ENCODE data around the gene RANBP1. TPM values are rescaled to one million over a fixed set of nuclear protein-coding genes. Genes with fewer than 3 reads are reported as not detected.

RANBP1 gene
- total and polyA plus RNA-seq, 9 of the 15 experiments (the other 6 are each of a cell fraction or from before 2014, with no cell fraction given) = 162 to 2,891 (median 1,289) TPM

- peak; percentile 94 for TF ChIP-seq RREB1 (CRISPR knock-in tag; IDR thresholded peaks at IDR 0.05)
- TF ChIP-seq ZNF407 (IDR thresholded peaks at IDR 0.05; ENCODE audit: low read depth) = no peak
- TF ChIP-seq RBFOX2 (IDR thresholded peaks at IDR 0.05; ENCODE audit: low read depth, low read length) = peak; percentile 95
- TF ChIP-seq CTCF (IDR thresholded peaks at IDR 0.05 in 2 of 3, conservative IDR thresholded peaks at IDR 0.05 in 1 of 3; ENCODE audit: insufficient read depth in 2 of 3, low read depth in 1 of 3, low read length in 3 of 3) = peak; percentile 56 to 62 (median 57); a peak in 4 of 6 replicates
- TF ChIP-seq HNRNPLL (IDR thresholded peaks at IDR 0.05; ENCODE audit: low read depth, low read length, poor library complexity, severe bottlenecking) = peak; percentile 77
- peak; percentile 36; the same call in 1 of the 2 replicates for TF ChIP-seq SMAD2 (IDR thresholded peaks at IDR 0.05; ENCODE audit: low read depth, low read length)
- TF ChIP-seq E2F3 (CRISPR knock-in tag; IDR thresholded peaks at IDR 0.05) = peak; percentile 100
- TF ChIP-seq POLR2G (IDR thresholded peaks at IDR 0.05; ENCODE audit: low read depth, low read length) = peak; percentile 93
- TF ChIP-seq SIN3B (IDR thresholded peaks at IDR 0.05; ENCODE audit: low read depth) = no peak
- peak; percentile 81 for TF ChIP-seq HNRNPL (IDR thresholded peaks at IDR 0.05; ENCODE audit: low read depth, low read length)
- TF ChIP-seq EP300 (IDR thresholded peaks at IDR 0.05; ENCODE audit: low read length) = peak; percentile 89
Measured at GRCh38 chr22:20116951-20117632, 1.2 kb downstream of the RANBP1 start, which contains the start of gene TRMT2A (continued).

Data from K562 (cell line).